ENCODE results near the gene CEP250. TPM values are rescaled to one million over a fixed set of nuclear protein-coding genes. Genes with fewer than 3 reads are reported as not detected.
"Not testable (repeated sequence)": the region's sequence is repeated elsewhere in the genome, so short reads cannot be mapped to it uniquely, and the experiment has no call there.

Gene CEP250
- total RNA-seq, 1 donor from 2014 or later, result 39.4 TPM

DNA sequence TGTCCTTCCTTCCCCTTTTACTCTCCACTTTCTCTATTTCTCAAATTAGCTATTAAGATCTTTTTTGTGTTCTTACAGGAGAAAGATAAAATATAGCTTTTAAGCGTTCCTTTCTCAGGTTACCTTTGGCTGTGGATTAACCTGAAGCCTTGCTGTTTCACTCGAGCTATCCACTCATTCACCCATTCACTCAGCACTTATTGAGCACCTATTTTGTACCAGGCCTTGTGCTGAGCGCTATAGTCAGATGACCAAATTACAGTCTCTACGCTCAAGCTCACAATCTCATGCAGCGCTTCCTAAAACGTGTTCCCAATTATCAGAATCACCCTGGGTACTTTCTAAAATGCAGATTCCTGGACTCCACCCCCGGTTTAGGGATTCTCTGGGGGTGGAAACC is 1.8 kb upstream of the CEP250 start:
- TF ChIP-seq, protein P1, sequence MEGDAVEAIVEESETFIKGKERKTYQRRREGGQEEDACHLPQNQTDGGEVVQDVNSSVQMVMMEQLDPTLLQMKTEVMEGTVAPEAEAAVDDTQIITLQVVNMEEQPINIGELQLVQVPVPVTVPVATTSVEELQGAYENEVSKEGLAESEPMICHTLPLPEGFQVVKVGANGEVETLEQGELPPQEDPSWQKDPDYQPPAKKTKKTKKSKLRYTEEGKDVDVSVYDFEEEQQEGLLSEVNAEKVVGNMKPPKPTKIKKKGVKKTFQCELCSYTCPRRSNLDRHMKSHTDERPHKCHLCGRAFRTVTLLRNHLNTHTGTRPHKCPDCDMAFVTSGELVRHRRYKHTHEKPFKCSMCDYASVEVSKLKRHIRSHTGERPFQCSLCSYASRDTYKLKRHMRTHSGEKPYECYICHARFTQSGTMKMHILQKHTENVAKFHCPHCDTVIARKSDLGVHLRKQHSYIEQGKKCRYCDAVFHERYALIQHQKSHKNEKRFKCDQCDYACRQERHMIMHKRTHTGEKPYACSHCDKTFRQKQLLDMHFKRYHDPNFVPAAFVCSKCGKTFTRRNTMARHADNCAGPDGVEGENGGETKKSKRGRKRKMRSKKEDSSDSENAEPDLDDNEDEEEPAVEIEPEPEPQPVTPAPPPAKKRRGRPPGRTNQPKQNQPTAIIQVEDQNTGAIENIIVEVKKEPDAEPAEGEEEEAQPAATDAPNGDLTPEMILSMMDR (IDR thresholded peaks at IDR 0.05; ENCODE audit: partially characterized antibody, unreplicated experiment), result no peak
- Mint-ChIP-seq H3K4me1 (ENCODE audit: low read depth, unreplicated experiment) (peaks cover 9% of the 10 kb centered on the region), H3K36me3 (ENCODE audit: unreplicated experiment) (no peaks in the 10 kb centered on the region), H3K27ac (ENCODE audit: unreplicated experiment) (peak overlapping the region; percentile 98), H3K9me3 (ENCODE audit: unreplicated experiment) (peaks cover 7% of the 10 kb centered on the region), H3K4me3 (ENCODE audit: unreplicated experiment) (peak overlapping the region; percentile 93), H3K27me3 (ENCODE audit: unreplicated experiment) (peaks cover 2% of the 10 kb centered on the region)
- no peak for DNase-seq

- not testable (repeated sequence) for H3K27me3 Mint-ChIP-seq (ENCODE audit: unreplicated experiment); H3K9me3 Mint-ChIP-seq (ENCODE audit: unreplicated experiment); H3K27ac Mint-ChIP-seq (ENCODE audit: unreplicated experiment); DNase-seq; H3K36me3 Mint-ChIP-seq (ENCODE audit: unreplicated experiment)
- H3K4me3 Mint-ChIP-seq (ENCODE audit: unreplicated experiment), result peak overlapping the region; percentile 85
- H3K4me1 Mint-ChIP-seq (ENCODE audit: low read depth, unreplicated experiment), result peaks cover 11% of the 10 kb centered on the region
Measured at GRCh38 chr20:35456700-35457099, 1.3 kb downstream of the CEP250 start.

DNA sequence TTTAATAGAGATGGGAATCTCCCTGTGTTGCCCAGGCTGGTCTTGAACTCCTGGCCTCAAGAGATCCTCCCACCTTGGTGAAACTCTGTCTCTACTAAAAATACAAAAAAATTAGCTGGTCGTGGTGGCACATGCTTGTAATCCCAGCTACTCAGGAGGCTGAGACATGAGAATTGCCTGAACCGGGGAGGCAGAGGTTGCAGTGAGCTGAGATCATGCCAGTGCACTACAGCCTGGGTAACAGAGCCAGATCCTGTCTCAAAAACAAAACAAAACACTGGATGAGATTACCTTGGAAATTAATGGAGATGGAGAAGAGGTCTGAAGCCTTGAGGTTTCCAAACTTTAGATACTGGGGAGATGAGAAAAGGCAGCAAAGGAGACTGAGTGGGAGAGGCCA is 2.1 kb downstream of the CEP250 start:
- not testable (repeated sequence) for DNase-seq; H3K27ac Mint-ChIP-seq (ENCODE audit: unreplicated experiment); H3K27me3 Mint-ChIP-seq (ENCODE audit: unreplicated experiment); H3K4me3 Mint-ChIP-seq (ENCODE audit: unreplicated experiment); H3K36me3 Mint-ChIP-seq (ENCODE audit: unreplicated experiment)
- Mint-ChIP-seq H3K9me3 (ENCODE audit: unreplicated experiment) (peaks cover 11% of the 10 kb centered on the region), H3K4me1 (ENCODE audit: low read depth, unreplicated experiment) (peaks cover 18% of the 10 kb centered on the region)

DNA sequence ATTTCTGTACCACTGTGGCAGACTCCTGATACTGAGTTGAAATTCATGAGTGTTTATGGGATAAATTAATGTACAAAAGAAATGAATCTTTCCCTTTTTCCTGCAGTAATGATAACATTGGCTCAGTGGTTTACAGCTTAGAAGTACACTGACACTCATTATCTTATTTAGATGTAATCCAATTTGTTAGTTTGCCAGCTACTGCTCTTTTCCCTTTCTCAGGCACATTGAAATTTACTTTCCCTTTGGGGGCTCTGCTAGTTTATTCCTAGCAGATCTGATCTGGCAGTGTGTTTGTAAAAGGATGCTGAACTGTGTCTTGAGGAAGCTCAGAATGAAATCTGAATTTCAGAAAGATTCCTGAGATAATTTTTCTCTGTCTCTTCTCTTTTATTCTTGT is 3.0 kb downstream of the CEP250 start:
- H3K27me3 Mint-ChIP-seq (ENCODE audit: unreplicated experiment), result peaks cover 7% of the 10 kb centered on the region
- no peak for DNase-seq

DNA sequence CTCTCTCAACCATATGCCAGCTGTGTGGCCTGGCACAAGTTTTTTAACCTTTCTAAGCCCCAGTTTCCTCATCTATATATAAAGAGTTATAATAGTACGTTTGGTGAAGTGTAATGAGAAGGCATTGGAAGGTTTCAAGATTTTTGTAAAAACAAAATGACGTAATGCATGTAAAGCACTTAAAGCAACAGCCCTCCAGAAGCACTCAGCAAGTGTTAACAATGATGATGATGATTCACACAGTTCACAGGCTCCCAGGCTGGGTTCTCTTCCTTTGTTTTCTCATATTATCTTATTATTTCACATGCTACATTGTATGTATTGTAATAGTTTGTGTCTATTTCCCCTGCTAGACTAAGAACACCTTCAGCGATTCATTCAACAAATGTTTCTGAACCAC is 6.2 kb downstream of the CEP250 start:
- DNase-seq, result no peak
- Mint-ChIP-seq H3K9me3 (ENCODE audit: unreplicated experiment) (peaks cover 4% of the 10 kb centered on the region), H3K4me3 (ENCODE audit: unreplicated experiment) (no peak overlapping the region), H3K27me3 (ENCODE audit: unreplicated experiment) (peaks cover 9% of the 10 kb centered on the region), H3K27ac (ENCODE audit: unreplicated experiment) (no peak overlapping the region), H3K4me1 (ENCODE audit: low read depth, unreplicated experiment) (peaks cover 14% of the 10 kb centered on the region), H3K36me3 (ENCODE audit: unreplicated experiment) (peaks cover 4% of the 10 kb centered on the region)
- TF ChIP-seq, protein P1 (IDR thresholded peaks at IDR 0.05; ENCODE audit: partially characterized antibody, unreplicated experiment), result no peak

More for the DNA sequence above, 3.0 kb downstream of the CEP250 start:
- Mint-ChIP-seq H3K27ac (ENCODE audit: unreplicated experiment) (no peak overlapping the region), H3K4me3 (ENCODE audit: unreplicated experiment) (no peak overlapping the region), H3K36me3 (ENCODE audit: unreplicated experiment) (no peaks in the 10 kb centered on the region), H3K9me3 (ENCODE audit: unreplicated experiment) (peaks cover 11% of the 10 kb centered on the region), H3K4me1 (ENCODE audit: low read depth, unreplicated experiment) (peaks cover 18% of the 10 kb centered on the region)
- TF ChIP-seq, protein P1 (IDR thresholded peaks at IDR 0.05; ENCODE audit: partially characterized antibody, unreplicated experiment), result no peak

DNA sequence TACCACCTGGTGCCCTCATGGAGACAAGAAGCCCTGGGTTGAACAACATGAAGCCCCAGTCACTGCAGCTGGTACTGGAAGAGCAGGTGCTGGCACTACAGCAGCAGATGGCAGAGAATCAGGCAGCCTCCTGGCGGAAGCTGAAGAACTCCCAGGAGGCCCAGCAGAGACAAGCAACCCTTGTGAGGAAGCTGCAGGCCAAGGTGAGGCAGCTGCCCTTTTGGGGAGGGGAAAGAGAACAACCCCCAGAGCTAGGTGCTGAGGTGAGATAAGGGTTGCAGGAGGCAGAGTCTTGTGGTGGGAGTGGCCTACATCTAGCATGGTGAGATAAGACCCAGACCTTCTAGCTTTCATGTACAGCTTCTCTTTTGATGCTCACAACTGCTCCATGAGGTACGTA is 7.0 kb downstream of the CEP250 start:
- DNase-seq, result peak; percentile 64
- peaks cover 4% of the 10 kb centered on the region for H3K9me3 Mint-ChIP-seq (ENCODE audit: unreplicated experiment)
- peaks cover 5% of the 10 kb centered on the region for H3K36me3 Mint-ChIP-seq (ENCODE audit: unreplicated experiment)
- TF ChIP-seq, protein P1 (IDR thresholded peaks at IDR 0.05; ENCODE audit: partially characterized antibody, unreplicated experiment), result no peak
- peak overlapping the region; percentile 72 for H3K27ac Mint-ChIP-seq (ENCODE audit: unreplicated experiment)
- H3K4me3 Mint-ChIP-seq (ENCODE audit: unreplicated experiment), result peak overlapping the region; percentile 68
- H3K4me1 Mint-ChIP-seq (ENCODE audit: low read depth, unreplicated experiment), result peaks cover 14% of the 10 kb centered on the region
- peaks cover 9% of the 10 kb centered on the region for H3K27me3 Mint-ChIP-seq (ENCODE audit: unreplicated experiment)

Data from glutamatergic neuron (in vitro differentiated cells).